ENCODE results near the gene PSMB5. TPM values are rescaled to one million over a fixed set of nuclear protein-coding genes. Genes with fewer than 3 reads are reported as not detected.

PSMB5 gene
- total and polyA plus RNA-seq, 2 of the 13 experiments (the other 11 are each of a cell fraction or from before 2014, with no cell fraction given) = 705 to 871 TPM

DNA sequence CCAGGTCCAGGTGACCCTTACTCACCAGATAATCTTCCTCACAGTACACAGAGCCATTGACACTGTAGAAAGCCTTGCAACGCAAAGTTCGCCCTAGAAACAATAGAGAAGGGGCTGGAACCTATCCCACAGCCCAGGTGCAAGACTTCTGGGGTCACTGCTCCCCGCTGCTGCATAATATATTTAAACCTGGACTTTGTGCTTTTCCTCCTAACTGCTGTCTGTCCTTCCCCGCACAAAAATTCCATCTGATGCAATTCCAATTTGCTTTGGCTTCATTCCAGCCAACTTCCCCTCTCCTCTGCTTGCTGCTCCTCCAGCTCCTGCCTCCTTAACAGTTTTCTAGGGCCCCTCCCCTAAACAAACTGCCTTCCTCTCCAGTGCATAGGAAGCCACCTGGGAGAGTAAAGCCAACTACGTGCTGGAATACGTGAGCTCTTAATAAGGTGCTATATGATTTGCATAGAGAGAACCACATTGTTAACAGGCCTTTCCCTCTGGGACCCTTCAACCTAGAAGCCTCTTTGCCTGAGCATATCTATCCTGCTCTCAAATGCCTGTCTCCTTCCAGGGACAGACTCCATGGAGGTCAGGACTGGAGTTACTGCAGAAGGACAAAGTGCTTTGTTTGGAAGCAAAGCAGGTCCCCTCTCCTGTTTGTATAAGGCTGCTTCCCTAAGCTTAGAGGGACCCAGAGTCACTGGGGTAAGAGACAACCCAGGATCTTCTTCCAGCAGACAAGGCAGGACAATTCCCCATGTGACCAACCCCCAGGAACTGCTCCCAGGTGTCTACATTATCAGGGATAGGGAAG, 57.9 kb downstream of the PSMB5 start (continued):
- TF ChIP-seq, protein P1, sequence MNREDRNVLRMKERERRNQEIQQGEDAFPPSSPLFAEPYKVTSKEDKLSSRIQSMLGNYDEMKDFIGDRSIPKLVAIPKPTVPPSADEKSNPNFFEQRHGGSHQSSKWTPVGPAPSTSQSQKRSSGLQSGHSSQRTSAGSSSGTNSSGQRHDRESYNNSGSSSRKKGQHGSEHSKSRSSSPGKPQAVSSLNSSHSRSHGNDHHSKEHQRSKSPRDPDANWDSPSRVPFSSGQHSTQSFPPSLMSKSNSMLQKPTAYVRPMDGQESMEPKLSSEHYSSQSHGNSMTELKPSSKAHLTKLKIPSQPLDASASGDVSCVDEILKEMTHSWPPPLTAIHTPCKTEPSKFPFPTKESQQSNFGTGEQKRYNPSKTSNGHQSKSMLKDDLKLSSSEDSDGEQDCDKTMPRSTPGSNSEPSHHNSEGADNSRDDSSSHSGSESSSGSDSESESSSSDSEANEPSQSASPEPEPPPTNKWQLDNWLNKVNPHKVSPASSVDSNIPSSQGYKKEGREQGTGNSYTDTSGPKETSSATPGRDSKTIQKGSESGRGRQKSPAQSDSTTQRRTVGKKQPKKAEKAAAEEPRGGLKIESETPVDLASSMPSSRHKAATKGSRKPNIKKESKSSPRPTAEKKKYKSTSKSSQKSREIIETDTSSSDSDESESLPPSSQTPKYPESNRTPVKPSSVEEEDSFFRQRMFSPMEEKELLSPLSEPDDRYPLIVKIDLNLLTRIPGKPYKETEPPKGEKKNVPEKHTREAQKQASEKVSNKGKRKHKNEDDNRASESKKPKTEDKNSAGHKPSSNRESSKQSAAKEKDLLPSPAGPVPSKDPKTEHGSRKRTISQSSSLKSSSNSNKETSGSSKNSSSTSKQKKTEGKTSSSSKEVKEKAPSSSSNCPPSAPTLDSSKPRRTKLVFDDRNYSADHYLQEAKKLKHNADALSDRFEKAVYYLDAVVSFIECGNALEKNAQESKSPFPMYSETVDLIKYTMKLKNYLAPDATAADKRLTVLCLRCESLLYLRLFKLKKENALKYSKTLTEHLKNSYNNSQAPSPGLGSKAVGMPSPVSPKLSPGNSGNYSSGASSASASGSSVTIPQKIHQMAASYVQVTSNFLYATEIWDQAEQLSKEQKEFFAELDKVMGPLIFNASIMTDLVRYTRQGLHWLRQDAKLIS (CRISPR knock-in tag; IDR thresholded peaks at IDR 0.05) = peak; percentile 93
- TF ChIP-seq, protein P2, sequence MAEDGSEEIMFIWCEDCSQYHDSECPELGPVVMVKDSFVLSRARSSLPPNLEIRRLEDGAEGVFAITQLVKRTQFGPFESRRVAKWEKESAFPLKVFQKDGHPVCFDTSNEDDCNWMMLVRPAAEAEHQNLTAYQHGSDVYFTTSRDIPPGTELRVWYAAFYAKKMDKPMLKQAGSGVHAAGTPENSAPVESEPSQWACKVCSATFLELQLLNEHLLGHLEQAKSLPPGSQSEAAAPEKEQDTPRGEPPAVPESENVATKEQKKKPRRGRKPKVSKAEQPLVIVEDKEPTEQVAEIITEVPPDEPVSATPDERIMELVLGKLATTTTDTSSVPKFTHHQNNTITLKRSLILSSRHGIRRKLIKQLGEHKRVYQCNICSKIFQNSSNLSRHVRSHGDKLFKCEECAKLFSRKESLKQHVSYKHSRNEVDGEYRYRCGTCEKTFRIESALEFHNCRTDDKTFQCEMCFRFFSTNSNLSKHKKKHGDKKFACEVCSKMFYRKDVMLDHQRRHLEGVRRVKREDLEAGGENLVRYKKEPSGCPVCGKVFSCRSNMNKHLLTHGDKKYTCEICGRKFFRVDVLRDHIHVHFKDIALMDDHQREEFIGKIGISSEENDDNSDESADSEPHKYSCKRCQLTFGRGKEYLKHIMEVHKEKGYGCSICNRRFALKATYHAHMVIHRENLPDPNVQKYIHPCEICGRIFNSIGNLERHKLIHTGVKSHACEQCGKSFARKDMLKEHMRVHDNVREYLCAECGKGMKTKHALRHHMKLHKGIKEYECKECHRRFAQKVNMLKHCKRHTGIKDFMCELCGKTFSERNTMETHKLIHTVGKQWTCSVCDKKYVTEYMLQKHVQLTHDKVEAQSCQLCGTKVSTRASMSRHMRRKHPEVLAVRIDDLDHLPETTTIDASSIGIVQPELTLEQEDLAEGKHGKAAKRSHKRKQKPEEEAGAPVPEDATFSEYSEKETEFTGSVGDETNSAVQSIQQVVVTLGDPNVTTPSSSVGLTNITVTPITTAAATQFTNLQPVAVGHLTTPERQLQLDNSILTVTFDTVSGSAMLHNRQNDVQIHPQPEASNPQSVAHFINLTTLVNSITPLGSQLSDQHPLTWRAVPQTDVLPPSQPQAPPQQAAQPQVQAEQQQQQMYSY (CRISPR knock-in tag; IDR thresholded peaks at IDR 0.05) = no peak
- TF ChIP-seq ZNF317 (CRISPR knock-in tag; IDR thresholded peaks at IDR 0.05) = no peak
- TF ChIP-seq, protein P3, sequence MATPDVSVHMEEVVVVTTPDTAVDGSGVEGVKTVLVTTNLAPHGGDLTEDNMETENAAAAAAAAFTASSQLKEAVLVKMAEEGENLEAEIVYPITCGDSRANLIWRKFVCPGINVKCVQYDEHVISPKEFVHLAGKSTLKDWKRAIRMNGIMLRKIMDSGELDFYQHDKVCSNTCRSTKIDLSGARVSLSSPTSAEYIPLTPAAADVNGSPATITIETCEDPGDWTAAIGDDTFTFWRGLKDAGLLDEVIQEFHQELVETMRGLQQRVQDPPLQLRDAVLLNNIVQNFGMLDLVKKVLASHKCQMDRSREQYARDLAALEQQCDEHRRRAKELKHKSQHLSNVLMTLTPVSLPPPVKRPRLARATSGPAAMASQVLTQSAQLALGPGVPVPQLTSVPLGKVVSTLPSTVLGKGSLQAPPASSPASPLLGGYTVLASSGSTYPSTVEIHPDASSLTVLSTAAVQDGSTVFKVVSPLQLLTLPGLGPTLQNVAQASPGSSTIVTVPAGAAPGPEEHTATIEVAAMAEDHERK (CRISPR knock-in tag; IDR thresholded peaks at IDR 0.05; ENCODE audit: low read depth) = peak; percentile 7; the same call in 1 of the 2 replicates
- peak; percentile 96 for TF ChIP-seq HMG20B (CRISPR knock-in tag; conservative IDR thresholded peaks at IDR 0.05)
- TF ChIP-seq ZNF720 (CRISPR knock-in tag; IDR thresholded peaks at IDR 0.05) = peak; percentile 20; the same call in 1 of the 2 replicates
- TF ChIP-seq, protein P4, sequence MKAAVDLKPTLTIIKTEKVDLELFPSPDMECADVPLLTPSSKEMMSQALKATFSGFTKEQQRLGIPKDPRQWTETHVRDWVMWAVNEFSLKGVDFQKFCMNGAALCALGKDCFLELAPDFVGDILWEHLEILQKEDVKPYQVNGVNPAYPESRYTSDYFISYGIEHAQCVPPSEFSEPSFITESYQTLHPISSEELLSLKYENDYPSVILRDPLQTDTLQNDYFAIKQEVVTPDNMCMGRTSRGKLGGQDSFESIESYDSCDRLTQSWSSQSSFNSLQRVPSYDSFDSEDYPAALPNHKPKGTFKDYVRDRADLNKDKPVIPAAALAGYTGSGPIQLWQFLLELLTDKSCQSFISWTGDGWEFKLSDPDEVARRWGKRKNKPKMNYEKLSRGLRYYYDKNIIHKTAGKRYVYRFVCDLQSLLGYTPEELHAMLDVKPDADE (CRISPR knock-in tag; IDR thresholded peaks at IDR 0.05) = no peak
- TF ChIP-seq, protein P5, sequence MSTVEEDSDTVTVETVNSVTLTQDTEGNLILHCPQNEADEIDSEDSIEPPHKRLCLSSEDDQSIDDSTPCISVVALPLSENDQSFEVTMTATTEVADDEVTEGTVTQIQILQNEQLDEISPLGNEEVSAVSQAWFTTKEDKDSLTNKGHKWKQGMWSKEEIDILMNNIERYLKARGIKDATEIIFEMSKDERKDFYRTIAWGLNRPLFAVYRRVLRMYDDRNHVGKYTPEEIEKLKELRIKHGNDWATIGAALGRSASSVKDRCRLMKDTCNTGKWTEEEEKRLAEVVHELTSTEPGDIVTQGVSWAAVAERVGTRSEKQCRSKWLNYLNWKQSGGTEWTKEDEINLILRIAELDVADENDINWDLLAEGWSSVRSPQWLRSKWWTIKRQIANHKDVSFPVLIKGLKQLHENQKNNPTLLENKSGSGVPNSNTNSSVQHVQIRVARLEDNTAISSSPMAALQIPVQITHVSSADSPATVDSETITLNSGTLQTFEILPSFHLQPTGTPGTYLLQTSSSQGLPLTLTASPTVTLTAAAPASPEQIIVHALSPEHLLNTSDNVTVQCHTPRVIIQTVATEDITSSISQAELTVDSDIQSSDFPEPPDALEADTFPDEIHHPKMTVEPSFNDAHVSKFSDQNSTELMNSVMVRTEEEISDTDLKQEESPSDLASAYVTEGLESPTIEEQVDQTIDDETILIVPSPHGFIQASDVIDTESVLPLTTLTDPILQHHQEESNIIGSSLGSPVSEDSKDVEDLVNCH (CRISPR knock-in tag; IDR thresholded peaks at IDR 0.05) = no peak
- TF ChIP-seq, protein P6, sequence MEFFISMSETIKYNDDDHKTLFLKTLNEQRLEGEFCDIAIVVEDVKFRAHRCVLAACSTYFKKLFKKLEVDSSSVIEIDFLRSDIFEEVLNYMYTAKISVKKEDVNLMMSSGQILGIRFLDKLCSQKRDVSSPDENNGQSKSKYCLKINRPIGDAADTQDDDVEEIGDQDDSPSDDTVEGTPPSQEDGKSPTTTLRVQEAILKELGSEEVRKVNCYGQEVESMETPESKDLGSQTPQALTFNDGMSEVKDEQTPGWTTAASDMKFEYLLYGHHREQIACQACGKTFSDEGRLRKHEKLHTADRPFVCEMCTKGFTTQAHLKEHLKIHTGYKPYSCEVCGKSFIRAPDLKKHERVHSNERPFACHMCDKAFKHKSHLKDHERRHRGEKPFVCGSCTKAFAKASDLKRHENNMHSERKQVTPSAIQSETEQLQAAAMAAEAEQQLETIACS (CRISPR knock-in tag; IDR thresholded peaks at IDR 0.05) = no peak
- peak; percentile 60; the same call in 1 of the 2 replicates for TF ChIP-seq CREB1 (IDR thresholded peaks at IDR 0.05)
- TF ChIP-seq CREB1 (CRISPR knock-in tag; IDR thresholded peaks at IDR 0.05) = no peak
- no peak for TF ChIP-seq ZNF629 (CRISPR knock-in tag; conservative IDR thresholded peaks at IDR 0.05)
- peak; percentile 88 for TF ChIP-seq HMG20A (CRISPR knock-in tag; IDR thresholded peaks at IDR 0.05; ENCODE audit: borderline replicate concordance)
- TF ChIP-seq POLR2AphosphoS5 (IDR thresholded peaks at IDR 0.05; ENCODE audit: low read depth, low read length) = peak; percentile 72
- no peak for TF ChIP-seq CC2D1A (CRISPR knock-in tag; IDR thresholded peaks at IDR 0.05)
